ENCODE measurements around the gene GOLGA7B.
A peak's percentile ranks its signal among the peaks of the same experiment; 100 is the strongest.

DNA sequence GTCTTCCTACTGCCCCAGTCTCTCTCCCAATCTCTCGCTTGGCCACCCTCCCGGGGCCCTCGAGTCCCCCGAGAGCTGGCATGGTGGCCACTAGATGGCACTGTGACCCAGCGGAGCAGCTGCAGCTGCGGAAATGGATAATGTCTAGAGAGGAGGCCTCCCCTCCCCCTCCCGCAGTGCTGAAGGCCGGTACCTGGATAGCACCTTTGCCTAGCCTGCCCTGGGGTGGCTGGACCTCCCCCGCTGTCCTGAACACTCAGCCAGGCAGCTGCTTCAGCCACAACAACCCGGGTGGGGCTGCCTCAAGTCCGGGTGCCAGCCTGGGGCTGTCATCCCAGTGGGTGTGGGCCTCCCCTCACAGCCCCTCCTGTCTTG lies 65.2 kb downstream of the GOLGA7B start:
- peak; percentile 77 to 93 (median 87) for TF ChIP-seq CTCF (IDR thresholded peaks at IDR 0.05 in 4 of 5, conservative IDR thresholded peaks at IDR 0.05 in 1 of 5)
- no peak for TF ChIP-seq POLR2A (IDR thresholded peaks at IDR 0.05)
